ENCODE measurements around the gene CCNC.

GRCh38 chr6:99589290-99589672 lies 20.8 kb upstream of the CCNC start:
- TF ChIP-seq POLR2AphosphoS5 (IDR thresholded peaks at IDR 0.05; ENCODE audit: low read depth, low read length) (no peak), SIN3A (IDR thresholded peaks at IDR 0.05; ENCODE audit: borderline replicate concordance, insufficient read depth, low read length) (no peak), TAF1 (IDR thresholded peaks at IDR 0.05; ENCODE audit: borderline replicate concordance, insufficient read depth, low read length) (no peak), REST (IDR thresholded peaks at IDR 0.05; ENCODE audit: insufficient read depth in 1 of 2, low read depth in 2 of 2, low read length in 2 of 2) (no peak), FOXP2 (optimal IDR thresholded peaks at IDR 0.05; ENCODE audit: borderline replicate concordance, extremely low read depth, extremely low read length, insufficient read depth) (no peak)
